Mononuclear cell (primary cell): Measurements from ENCODE around the gene STK11. TPM values are rescaled to one million over a fixed set of nuclear protein-coding genes. Genes with fewer than 3 reads are reported as not detected.

Experiments
- H3K27me3 ChIP-seq: 2 replicates; pipeline ENCODE4 v1.6.0; 2011; ENCODE audit warnings: low read length, control low read depth; ENCODE audit not compliant: insufficient read depth
- H3K4me1 ChIP-seq: 2 replicates; pipeline ENCODE4 v1.5.1; 2011; ENCODE audit warnings: mild to moderate bottlenecking, low read length, control low read depth; ENCODE audit not compliant: insufficient read depth
- H3K4me3 ChIP-seq: 2 replicates; pipeline ENCODE4 v1.5.1; 2011; ENCODE audit warnings: mild to moderate bottlenecking, low read length, moderate library complexity
- H3K9me3 ChIP-seq: 2 replicates; pipeline ENCODE4 v1.5.1; 2011; ENCODE audit warnings: low read depth, mild to moderate bottlenecking, control low read depth, low read length
- total RNA-seq: library from RNA; depleted of rRNA; stranded (reverse); fragments of >200 nt; gene quantifications from one replicate; pipeline ENCODE4 v1.2.3, GENCODE V29; 2012

Gene STK11
- total RNA-seq, 1 donor = 36.7 TPM

DNA sequence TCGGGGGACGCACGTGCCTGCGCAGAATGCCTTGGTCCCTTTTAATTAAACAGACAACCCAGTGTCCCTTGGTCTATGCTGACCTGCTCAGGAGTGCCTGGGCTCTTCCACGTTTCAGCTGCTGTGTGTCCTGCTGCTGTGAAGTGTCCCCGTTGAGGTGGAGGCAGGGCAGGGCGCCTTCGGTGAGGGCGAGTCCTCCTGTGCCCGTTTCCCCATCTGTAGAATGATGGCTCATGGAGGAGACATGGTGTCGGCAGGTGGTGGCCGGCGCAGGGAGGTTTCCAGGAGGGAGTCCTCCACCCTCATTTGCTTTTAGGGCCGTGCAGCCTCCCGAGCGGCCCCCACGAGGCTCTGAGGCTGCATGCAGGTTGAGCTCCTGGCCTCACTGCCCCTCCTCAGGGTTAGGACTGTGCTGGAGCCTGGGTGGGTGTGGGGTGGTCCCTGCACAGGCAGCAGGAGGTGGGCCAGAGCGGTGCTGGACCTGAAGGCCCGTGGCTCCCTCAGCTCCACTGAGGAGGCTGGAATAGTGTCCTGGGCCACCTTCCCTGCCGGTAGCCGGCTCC is 8.8 kb downstream of the STK11 start:
- Histone ChIP-seq H3K27me3 (no peaks in the 10 kb centered on the region), H3K9me3 (no peaks in the 10 kb centered on the region), H3K4me3 (no peak overlapping the region), H3K4me1 (peaks cover 46% of the 10 kb centered on the region)

DNA sequence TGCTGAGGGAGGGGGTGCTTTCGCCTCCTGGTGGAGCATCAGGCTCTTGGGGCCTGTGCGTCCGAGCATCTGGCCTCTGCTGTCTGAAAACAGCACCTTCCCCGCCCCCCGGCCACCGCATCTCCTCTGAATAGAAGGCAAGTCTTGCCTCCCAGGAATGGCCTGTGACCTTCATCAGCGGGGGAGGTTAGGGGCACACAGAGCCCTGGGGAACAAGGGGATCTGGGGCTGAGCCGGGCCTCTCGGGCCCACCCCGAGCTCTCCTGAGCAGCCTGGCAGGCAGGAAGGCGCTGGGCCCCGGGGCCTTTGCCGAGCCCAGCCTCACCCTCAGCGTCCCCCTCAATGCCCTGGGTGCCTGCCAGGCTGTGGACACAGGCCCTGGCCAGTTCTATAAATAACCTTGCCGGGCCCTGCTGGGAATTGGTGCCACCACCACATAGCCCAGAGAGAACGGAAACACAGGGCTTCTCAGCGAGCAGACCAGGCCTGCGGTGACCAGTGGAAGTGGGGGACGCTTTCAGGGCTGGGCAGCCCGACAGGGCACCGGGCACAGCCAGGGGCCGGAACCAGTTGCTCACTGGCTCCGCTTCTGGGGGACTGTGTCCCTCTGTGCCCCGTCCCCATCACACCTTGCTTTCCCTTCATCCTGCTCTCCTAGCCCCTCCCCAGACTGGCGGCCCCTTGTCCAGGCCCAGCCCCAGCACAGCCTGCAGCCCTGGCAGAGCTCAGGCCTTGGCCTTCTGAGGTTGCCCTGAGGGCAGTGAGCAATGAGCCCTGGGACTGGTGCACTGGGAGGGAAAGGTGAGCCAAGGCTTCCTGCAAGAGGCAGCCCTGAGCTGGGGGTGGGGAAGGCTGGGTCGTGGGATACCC is 9.5 kb downstream of the STK11 start:
- Histone ChIP-seq H3K4me1 (peaks cover 39% of the 10 kb centered on the region), H3K4me3 (no peak overlapping the region), H3K27me3 (no peaks in the 10 kb centered on the region), H3K9me3 (no peaks in the 10 kb centered on the region)

DNA sequence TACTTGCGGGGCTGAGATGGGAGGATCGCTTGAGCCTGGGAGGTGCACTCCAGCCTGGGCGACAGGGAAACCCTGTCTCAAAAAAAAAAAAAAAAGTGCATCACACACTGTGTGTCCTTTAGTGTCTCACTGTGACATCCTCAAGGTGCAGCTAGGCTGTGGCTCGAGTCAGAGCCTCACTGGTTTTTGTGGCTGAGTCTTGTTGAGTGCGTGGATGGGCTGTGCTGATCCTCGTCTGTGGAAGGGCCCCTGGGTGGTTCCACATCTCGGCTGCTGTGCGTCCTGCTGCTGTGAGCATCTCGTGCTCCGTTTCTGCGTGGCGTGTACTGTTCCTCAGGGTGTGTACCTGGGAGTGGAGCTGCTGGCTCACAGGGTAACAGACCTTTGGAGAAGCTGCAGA is 11.2 kb downstream of the STK11 start:
- Histone ChIP-seq H3K4me1 (peaks cover 27% of the 10 kb centered on the region), H3K9me3 (no peaks in the 10 kb centered on the region), H3K27me3 (no peaks in the 10 kb centered on the region), H3K4me3 (no peak overlapping the region)

DNA sequence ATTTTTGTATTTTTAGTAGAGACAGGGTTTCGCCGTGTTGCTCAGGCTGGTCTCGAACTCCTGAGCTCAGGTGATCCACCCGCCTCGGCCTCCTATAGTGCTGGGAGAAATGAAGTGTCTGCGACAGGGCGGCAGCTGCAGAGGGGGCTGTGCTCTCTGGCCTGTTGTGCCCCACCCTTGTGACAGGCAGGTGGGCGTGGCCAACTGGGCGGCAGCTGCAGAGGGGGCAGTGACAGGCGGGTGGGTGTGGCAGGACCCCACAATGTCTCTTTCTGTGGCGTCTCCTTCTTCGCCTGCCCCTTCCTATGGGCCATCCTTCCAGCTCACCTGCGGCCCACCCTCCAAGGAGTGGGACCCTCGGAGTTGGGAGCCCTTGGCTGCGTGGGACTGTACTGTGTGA is 11.8 kb downstream of the STK11 start:
- Histone ChIP-seq H3K4me1 (peaks cover 21% of the 10 kb centered on the region), H3K27me3 (no peaks in the 10 kb centered on the region), H3K4me3 (no peak overlapping the region), H3K9me3 (no peaks in the 10 kb centered on the region)

DNA sequence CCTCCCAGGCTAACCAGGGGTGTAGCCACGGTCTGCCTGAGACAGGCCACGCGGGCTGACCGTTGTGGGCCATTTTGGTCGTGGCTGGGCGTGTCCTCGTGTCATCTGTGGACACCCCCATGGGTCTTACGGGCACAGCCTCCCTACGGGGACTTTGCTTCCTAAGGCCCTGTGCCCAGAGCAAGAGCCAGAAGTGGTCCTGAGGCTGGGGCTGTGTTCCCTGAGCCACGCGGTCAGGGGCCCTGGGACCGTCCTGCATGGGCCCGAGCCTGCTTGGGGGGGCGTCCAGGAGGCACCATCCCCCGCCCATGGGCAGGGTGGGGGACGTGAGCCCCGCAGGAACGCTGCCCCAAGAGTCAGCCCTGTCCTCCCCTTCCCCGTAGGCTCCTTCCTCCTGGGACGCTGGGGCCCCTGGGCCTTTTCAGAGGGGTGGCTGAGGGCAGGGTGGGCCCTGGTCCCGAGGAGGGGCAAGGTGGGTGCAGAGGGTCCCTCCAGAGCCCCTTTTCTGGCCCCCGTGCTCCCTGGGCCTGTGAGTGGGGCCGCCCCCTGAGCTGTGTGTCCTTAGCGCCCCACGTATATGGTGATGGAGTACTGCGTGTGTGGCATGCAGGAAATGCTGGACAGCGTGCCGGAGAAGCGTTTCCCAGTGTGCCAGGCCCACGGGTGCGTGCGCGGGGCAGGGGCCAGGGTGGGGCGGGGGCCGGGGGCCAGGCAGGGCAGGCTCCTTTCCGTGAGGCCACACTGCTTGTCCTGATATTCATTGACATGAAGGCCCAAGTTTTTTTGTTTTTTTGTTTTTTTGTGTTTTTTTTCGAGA is 13.4 kb downstream of the STK11 start:
- no peak overlapping the region for H3K4me3 ChIP-seq

DNA sequence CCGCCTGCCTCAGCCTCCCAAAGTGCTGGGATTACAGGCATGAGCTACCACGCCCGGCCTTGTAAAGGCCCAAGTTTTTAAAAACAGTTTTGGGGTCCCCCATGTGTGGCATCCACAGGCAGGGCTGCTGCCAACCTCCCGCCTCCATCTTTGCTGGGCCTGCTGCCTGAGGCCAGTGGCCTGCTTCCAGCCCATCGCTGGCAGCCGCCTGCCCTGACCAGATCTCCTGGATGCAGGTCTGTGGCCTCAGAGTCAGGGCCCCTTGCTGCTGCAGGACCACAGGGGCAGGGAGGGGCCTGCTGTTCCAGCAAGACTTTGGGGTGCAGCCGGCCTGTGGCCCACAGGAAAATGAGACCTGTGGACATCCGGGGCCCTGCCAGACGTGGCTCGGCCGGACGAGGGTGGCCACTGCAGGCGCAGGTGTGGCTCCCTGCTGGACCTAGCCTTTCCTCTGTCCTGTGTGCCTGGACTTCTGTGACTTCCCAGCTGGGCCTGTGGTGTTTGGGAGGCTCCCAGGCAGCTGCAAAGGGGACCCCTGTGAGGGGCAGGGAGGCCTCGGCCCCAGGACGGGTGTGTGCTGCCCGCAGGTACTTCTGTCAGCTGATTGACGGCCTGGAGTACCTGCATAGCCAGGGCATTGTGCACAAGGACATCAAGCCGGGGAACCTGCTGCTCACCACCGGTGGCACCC is 14.4 kb downstream of the STK11 start:
- H3K9me3 ChIP-seq = no peaks in the 10 kb centered on the region
- no peaks in the 10 kb centered on the region for H3K27me3 ChIP-seq
- H3K4me1 ChIP-seq = peaks cover 1% of the 10 kb centered on the region
- no peak overlapping the region for H3K4me3 ChIP-seq

More for the DNA sequence above, 13.4 kb downstream of the STK11 start:
- no peaks in the 10 kb centered on the region for H3K27me3 ChIP-seq
- no peaks in the 10 kb centered on the region for H3K9me3 ChIP-seq
- H3K4me1 ChIP-seq = peaks cover 11% of the 10 kb centered on the region

DNA sequence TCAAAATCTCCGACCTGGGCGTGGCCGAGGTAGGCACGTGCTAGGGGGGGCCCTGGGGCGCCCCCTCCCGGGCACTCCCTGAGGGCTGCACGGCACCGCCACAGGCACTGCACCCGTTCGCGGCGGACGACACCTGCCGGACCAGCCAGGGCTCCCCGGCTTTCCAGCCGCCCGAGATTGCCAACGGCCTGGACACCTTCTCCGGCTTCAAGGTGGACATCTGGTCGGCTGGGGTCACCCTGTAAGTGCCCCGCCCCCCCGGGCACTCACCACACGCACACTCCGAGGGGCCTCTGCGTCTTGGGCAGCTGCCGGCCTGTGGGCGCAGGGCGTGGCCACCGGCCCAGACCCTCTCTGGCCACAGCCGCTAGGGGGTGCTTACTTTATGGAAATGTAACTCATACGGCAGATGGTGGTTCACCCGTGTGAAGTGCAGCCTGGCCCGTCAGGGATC is 14.9 kb downstream of the STK11 start:
- H3K4me3 ChIP-seq = no peak overlapping the region
- no peaks in the 10 kb centered on the region for H3K27me3 ChIP-seq
- no peaks in the 10 kb centered on the region for H3K4me1 ChIP-seq
- H3K9me3 ChIP-seq = no peaks in the 10 kb centered on the region

DNA sequence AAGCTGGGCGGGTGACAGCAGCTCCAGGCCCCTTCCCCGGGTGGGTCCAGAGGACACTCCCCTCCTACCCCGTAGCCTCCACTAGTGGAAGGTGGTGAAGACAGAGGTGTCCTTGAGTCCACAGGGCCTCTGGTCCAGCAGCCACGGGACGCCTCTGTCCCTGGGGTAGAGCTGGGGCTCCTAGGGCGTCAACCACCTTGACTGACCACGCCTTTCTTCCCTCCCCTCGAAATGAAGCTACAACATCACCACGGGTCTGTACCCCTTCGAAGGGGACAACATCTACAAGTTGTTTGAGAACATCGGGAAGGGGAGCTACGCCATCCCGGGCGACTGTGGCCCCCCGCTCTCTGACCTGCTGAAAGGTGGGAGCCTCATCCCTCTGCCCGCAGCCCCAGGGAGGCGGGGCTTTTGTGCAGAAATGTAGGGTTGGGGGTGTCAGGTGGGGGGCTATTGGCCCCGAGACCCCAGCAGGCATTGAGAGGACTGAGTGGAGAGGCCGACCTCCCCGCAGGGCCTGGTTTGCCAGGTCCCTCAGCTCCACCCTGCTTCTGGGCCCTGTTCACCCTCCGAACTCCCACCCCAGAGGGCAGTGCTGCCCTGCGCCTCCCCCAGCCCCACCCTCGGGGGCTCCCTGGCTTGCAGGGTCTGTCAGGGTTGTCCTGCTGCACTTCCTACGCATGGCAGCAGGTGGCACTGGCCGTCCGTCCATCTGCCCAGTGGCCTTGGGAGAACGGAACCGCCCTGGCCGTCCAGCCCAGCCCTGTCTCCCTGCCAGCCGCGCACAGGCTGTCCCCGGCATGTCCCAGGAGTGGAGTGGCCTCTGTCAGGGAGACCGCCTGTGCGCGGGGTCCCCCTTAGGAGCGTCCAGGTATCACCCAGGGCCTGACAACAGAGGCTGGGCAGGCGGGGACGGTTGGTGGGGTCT is 15.7 kb downstream of the STK11 start:
- Histone ChIP-seq H3K27me3 (no peaks in the 10 kb centered on the region), H3K4me3 (no peak overlapping the region), H3K4me1 (no peaks in the 10 kb centered on the region), H3K9me3 (no peaks in the 10 kb centered on the region)

DNA sequence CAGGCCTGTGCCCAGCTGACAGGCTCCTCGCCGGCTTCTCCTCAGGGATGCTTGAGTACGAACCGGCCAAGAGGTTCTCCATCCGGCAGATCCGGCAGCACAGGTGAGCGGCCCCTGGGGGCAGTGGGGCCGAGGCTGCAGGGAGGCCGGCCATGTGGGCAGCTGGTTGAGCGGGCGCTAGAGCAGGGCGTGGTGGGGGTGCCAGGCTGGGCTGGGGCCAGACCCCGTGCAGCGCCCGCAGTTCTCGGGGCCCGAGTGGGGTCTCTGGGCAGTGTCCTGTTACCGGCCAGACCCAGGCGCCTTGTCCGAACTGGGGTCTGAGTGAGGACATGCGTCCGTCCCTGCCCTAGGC is 16.3 kb downstream of the STK11 start:
- Histone ChIP-seq H3K4me1 (no peaks in the 10 kb centered on the region), H3K4me3 (no peak overlapping the region), H3K9me3 (no peaks in the 10 kb centered on the region)

DNA sequence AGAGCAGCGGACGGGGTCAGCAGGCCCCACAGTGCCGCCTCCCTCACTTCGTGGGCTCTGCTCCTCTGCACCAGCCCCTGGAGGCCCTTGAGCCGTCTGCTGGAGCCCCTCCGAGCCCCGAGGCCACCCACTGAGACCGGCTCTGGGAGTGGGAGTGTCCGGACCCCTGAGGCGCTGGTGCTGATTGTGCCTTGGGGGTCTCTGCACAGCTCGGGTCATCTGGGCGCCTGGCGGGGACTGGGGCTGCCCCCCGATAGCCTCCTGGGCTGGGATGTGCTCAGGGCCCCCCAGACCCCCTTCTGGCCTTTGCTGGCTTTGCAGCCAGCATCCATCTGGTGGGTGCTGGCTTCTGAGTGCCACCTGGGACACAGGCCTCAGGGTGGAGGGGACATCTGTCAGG is 16.8 kb downstream of the STK11 start:
- H3K9me3 ChIP-seq = no peaks in the 10 kb centered on the region
- H3K27me3 ChIP-seq = no peaks in the 10 kb centered on the region
- H3K4me3 ChIP-seq = no peak overlapping the region
- no peaks in the 10 kb centered on the region for H3K4me1 ChIP-seq

More for the DNA sequence above, 16.3 kb downstream of the STK11 start:
- H3K27me3 ChIP-seq = no peaks in the 10 kb centered on the region

DNA sequence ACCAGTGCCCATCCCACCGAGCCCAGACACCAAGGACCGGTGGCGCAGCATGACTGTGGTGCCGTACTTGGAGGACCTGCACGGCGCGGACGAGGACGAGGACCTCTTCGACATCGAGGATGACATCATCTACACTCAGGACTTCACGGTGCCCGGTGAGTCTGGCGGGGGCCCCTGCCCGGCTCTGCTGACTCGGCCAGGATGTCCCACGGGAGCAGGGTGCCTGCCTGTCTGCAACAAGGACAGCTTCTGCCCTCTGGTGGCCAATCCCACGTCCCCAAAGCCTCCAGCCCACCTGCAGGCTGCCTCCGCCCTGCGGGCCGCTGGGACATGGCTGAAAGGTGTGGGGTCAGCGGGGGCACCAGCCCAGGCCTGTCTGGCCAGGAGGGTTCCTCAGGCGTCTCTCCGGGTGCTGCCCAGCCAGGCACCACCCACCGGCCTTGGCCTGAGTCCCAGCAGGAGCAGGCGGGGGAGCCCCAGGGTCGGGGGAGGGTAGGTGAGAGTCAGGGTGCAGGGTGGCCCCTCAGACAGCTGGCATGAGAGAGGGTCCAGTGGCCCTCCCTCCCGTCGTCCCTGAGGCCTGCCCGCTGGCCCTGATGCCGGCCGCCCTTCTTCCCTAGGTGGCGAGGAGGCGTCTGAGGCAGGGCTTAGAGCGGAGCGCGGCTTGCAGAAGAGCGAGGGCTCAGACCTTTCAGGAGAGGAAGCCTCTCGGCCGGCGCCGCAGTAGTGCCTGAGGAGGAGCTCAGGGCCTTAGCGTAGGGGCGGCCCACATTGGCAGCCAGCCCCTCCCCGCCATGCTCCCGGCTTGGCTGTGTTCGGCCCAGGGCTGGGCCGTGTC is 17.7 kb downstream of the STK11 start:
- H3K4me3 ChIP-seq = no peak overlapping the region
- no peaks in the 10 kb centered on the region for H3K4me1 ChIP-seq
- H3K27me3 ChIP-seq = no peaks in the 10 kb centered on the region
- no peaks in the 10 kb centered on the region for H3K9me3 ChIP-seq

DNA sequence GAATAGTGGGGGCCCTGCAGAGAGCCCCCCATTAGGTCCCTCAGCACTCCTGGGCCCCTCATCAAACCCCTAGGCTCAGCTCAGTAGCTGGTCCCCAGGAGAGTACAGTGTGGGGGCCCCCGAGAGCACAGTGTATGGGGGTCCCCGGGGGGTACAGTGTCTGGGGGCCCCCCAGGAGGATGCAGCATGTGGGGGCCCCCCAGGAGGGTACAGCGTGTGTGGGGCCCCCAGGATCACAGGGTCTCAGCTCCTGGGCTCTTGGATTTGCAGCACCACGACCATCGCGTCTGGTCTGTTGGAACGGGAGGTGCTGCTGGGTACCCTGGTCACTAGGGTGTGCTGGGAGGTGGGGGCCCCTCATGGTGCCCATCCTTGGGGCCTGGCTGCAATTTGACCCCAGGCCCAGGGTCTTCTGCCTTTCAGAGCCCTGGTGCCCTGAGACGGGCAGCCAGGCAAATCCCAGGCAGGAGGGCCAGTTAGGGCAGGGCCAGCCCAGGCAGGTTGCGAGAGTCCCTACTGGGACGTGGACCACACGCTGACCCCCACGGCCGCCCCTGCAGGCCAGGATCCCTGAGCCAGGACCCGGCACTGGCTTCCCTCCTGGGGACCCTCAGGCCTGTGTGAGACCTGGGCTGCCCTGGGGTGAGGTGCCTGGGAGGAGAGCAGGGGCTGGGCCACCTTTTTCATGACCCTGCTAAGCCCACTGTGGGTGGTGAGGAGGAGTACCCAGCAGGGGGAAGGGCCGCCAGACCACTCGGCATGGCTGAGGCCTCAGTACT is 18.7 kb downstream of the STK11 start:
- Histone ChIP-seq H3K9me3 (no peaks in the 10 kb centered on the region), H3K4me3 (no peak overlapping the region), H3K4me1 (no peaks in the 10 kb centered on the region), H3K27me3 (no peaks in the 10 kb centered on the region)

DNA sequence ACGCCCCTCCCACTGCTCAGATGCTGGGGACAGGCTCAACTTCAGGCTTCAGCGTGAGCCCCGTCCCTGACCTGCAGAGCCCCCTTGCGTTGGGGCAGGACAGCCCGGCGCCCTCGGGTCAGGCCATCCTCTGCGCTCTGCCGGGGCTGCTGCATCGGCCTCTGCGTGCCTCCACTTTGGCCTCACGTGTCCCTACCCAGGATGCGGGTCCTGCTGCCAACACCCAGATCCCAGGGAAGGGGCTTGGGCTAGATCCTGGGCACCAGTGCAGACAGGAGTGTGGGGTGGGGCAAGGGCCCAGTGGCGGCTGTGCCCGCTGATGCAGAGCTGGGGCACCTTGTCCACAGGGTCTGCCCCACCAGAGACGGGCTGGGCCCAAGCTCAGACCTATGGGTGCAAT is 19.3 kb downstream of the STK11 start:
- no peaks in the 10 kb centered on the region for H3K27me3 ChIP-seq
- H3K4me3 ChIP-seq = no peak overlapping the region
- no peaks in the 10 kb centered on the region for H3K9me3 ChIP-seq
- no peaks in the 10 kb centered on the region for H3K4me1 ChIP-seq
